GM12878 (cell line): Measurements from ENCODE around the gene CCM2. TPM values are rescaled to one million over a fixed set of nuclear protein-coding genes. Genes with fewer than 3 reads are reported as not detected.
A peak's percentile ranks its signal among the peaks of the same experiment; 100 is the strongest.

Source experiments
- ATAC-seq: fragments of 200-7000 bp; cut with Tn5 transposase; 3 replicates; pipeline ENCODE4 v1.9.1; 2020; ENCODE audit warnings: mild to moderate bottlenecking, moderate library complexity
- BruUV-seq: library from RNA; stranded (reverse); fragments of 400-500 nt; replicated peaks from 2 replicates; lab custom pipeline; 2021; lab: Mats Ljungman, UMichigan
- CTCF ChIA-PET: fragments of 300-600 bp; sonication (Branson Sonifier 250); formaldehyde crosslinking; extraction: SDS; loops from one replicate; lab custom pipeline; 2021; ENCODE audit warnings: inconsistent platforms; lab: Yijun Ruan, JAX
- POLR2A ChIA-PET: fragments of 350-600 bp; formaldehyde crosslinking; extraction: SDS; loops from one replicate; lab custom pipeline; 2021; ENCODE audit warnings: inconsistent platforms; lab: Charles Lee
- RAD21 ChIA-PET: fragments of 300-600 bp; sonication (Branson Sonifier 250); formaldehyde crosslinking; loops from one replicate; lab custom pipeline; 2023; ENCODE audit warnings: antibody characterized with exemption; ENCODE audit not compliant: unreplicated experiment; lab: Charles Lee
- SMC1A ChIA-PET: fragments of 300-600 bp; sonication (Branson Sonifier 250); formaldehyde crosslinking; loops from one replicate; lab custom pipeline; 2023; ENCODE audit not compliant: unreplicated experiment, uncharacterized antibody; lab: Charles Lee
- DNase-seq: peaks from one replicate; pipeline ENCODE4 v3.0.0-alpha.2; 2011; ENCODE audit warnings: low read depth, low spot score
- FAIRE-seq: peaks from 3 replicates; lab custom pipeline; 2011; peaks lifted over from hg19 to GRCh38; lab: Jason Lieb, UNC
- H2AFZ ChIP-seq: 2 replicates; pipeline ENCODE4 v1.6.0; 2011; ENCODE audit warnings: low read depth, low read length, control low read depth; ENCODE audit not compliant: control insufficient read depth
- H3K27ac ChIP-seq: 2 replicates; pipeline ENCODE4 v1.5.1; 2011; ENCODE audit warnings: control low read depth; ENCODE audit not compliant: control insufficient read depth, insufficient read depth
- H3K27me3 ChIP-seq, 2 experiments: replicated peaks in 1 of 2; 2 replicates each; pipeline versions ENCODE4 v1.6.0 to v1.6.1; 2011; ENCODE audit warnings: low read length in 1 of 2; ENCODE audit not compliant: control insufficient read depth in 2 of 2, insufficient read depth in 2 of 2
- H3K36me3 ChIP-seq, 2 experiments: 2 replicates each; pipeline ENCODE4 v1.5.1; 2011; ENCODE audit warnings: low read length in 1 of 2; ENCODE audit not compliant: control insufficient read depth in 2 of 2, insufficient read depth in 2 of 2
- H3K4me1 ChIP-seq: 2 replicates; pipeline ENCODE4 v1.6.1; 2011; ENCODE audit warnings: mild to moderate bottlenecking, low read length, moderate library complexity, mixed read lengths; ENCODE audit not compliant: control insufficient read depth, insufficient read depth
- H3K4me2 ChIP-seq: 2 replicates; pipeline ENCODE4 v1.6.0; 2011; ENCODE audit warnings: control low read depth; ENCODE audit not compliant: control insufficient read depth, insufficient read depth
- H3K4me3 ChIP-seq: fragments of 200-600 bp; sonication (generic); 2 replicates; pipeline ENCODE4 v1.5.1; 2016
- H3K79me2 ChIP-seq: 2 replicates; pipeline ENCODE4 v1.6.0; 2011; ENCODE audit warnings: low read length; ENCODE audit not compliant: control insufficient read depth, insufficient read depth
- H3K9ac ChIP-seq: 2 replicates; pipeline ENCODE4 v1.8.0; 2011; ENCODE audit warnings: low read length, control low read depth, mixed read lengths; ENCODE audit not compliant: control insufficient read depth, insufficient read depth
- H3K9me3 ChIP-seq: replicated peaks from 3 replicates; pipeline ENCODE4 v1.5.1; 2011; ENCODE audit warnings: mild to moderate bottlenecking, low read length; ENCODE audit not compliant: control insufficient read depth, insufficient read depth
- H4K20me1 ChIP-seq: 2 replicates; pipeline ENCODE4 v1.6.0; 2011; ENCODE audit not compliant: control insufficient read depth, insufficient read depth
- MEF2A ChIP-seq: IDR thresholded peaks from 2 replicates; pipeline ENCODE4 v1.6.1; 2011; ENCODE audit warnings: low read depth, mild to moderate bottlenecking, low read length, moderate library complexity; ENCODE audit not compliant: insufficient read depth
- MYB ChIP-seq: fragments of 150-350 bp; IDR thresholded peaks from 2 replicates; pipeline ENCODE4 v1.6.1; 2014; ENCODE audit warnings: mild to moderate bottlenecking, low read depth, low read length, borderline replicate concordance
- NFYA ChIP-seq: IDR thresholded peaks from 2 replicates; pipeline ENCODE4 v1.6.1; 2011; ENCODE audit warnings: low read depth, mild to moderate bottlenecking, low read length, improper control_type of control experiment, borderline replicate concordance
- NR2C1 ChIP-seq: fragments of 450-650 bp; IDR thresholded peaks from 2 replicates; pipeline ENCODE4 v1.6.1; 2017; ENCODE audit warnings: antibody characterized with exemption, mild to moderate bottlenecking, moderate library complexity
- POLR2A ChIP-seq: IDR thresholded peaks from 2 replicates; pipeline ENCODE4 v1.6.1; 2011; ENCODE audit warnings: low read depth, mild to moderate bottlenecking, low read length
- POLR2AphosphoS2 ChIP-seq: IDR thresholded peaks from 2 replicates; pipeline ENCODE4 v1.6.1; 2011; ENCODE audit warnings: low read depth, mild to moderate bottlenecking, low read length, improper control_type of control experiment, moderate library complexity
- SMARCA5 ChIP-seq: fragments of 450-650 bp; IDR thresholded peaks from 2 replicates; pipeline ENCODE4 v1.6.1; 2017; ENCODE audit warnings: mild to moderate bottlenecking
- TCF12 ChIP-seq: IDR thresholded peaks from 2 replicates; pipeline ENCODE4 v1.6.1; 2011; ENCODE audit warnings: low read depth, mild to moderate bottlenecking, low read length
- ZNF24 ChIP-seq: fragments of 450-650 bp; IDR thresholded peaks from 2 replicates; pipeline ENCODE4 v1.6.1; 2017; ENCODE audit warnings: antibody characterized with exemption, mild to moderate bottlenecking
- WGBS: methylation state at CpG from one replicate; pipeline ENCODE4 v1.1.6; 2016; ENCODE audit warnings: low lambda C conversion rate; ENCODE audit not compliant: insufficient replicate concordance, insufficient coverage; ENCODE audit errors: missing lambda C conversion rate; 5-methylcytosine and 5-hydroxymethylcytosine counted together
- in situ Hi-C: fragments of 300-500 bp; cut with MboI; formaldehyde crosslinking; loops from 9 replicates; pipeline ENCODE4 v1.14.3; 2018; ENCODE audit warnings: mixed read lengths
- intact Hi-C: fragments of 100-400 bp; cut with micrococcal nuclease; formaldehyde crosslinking; loops from one replicate; pipeline ENCODE4 v1.14.2; 2022; ENCODE audit not compliant: unreplicated experiment
- polyA plus RNA-seq, 11 experiments: library from polyadenylated mRNA; depleted of rRNA in 4 of 11; unstranded in 6 of 11; stranded (reverse) in 5 of 11; fragments of >200 nt; fragmentation: Nextera tagmentation in 4 of 11; fragmentation: Illumina TruSeq in 1 of 11; extraction: Ambion mirVana in 4 of 11; extraction: Trizol in 1 of 11; gene quantifications; 1 replicate in 1 of 11; 2 replicates in 10 of 11; pipeline versions ENCODE4 v1.2.1 to v1.2.3, GENCODE V29; 2011 to 2016; ENCODE audit warnings: inconsistent platforms in 2 of 11, missing spikeins in 2 of 11, low read depth in 1 of 11
- total RNA-seq, 4 experiments: library from RNA; depleted of rRNA in 3 of 4; stranded (reverse); fragments of >200 nt in 3 of 4; fragmentation: Illumina TruSeq in 1 of 4; extraction: Trizol in 1 of 4; gene quantifications; 2 replicates each; pipeline versions ENCODE4 v1.2.1 to v1.2.3, GENCODE V29; 2013 to 2021
- TF ChIP-seq, protein P1 (sequence below): IDR thresholded peaks from 2 replicates; pipeline ENCODE4 v1.6.1; 2012; ENCODE audit warnings: low read length, inconsistent platforms
- TF ChIP-seq, protein P2 (sequence below): IDR thresholded peaks from 2 replicates; pipeline ENCODE4 v1.6.1; 2011; ENCODE audit warnings: low read depth, low read length, improper control_type of control experiment, borderline replicate concordance

Gene CCM2
- total and polyA plus RNA-seq, 10 of the 15 experiments (the other 5 are each of a cell fraction or from before 2014, with no cell fraction given), result 1.00 to 82.3 (median 48.7) TPM

- DNase-seq (no peak), FAIRE-seq (no peak), ATAC-seq (peak; percentile 0)
- peaks cover 9% of the 10 kb centered on the region for H4K20me1 ChIP-seq
- peak overlapping the region; percentile 100 for H3K4me3 ChIP-seq
- no peaks in the 10 kb centered on the region for H3K27me3 ChIP-seq
- ChIA-PET SMC1A (interaction anchor here (1.0 to 16.7 kb wide), 9 partner anchors 13 to 155 kb away, joined by 3 to 303 read pairs (median 7); partner anchors contain the start of genes CCM2 and TBRG4), RAD21 (interaction anchor here (0.7 to 14.6 kb wide), 14 partner anchors 11 to 157 kb away, joined by 3 to 303 read pairs (median 4); partner anchors contain the start of gene CCM2), POLR2A (interaction anchor here (1.0 to 16.1 kb wide), 9 partner anchors 8 to 374 kb away, joined by 3 to 280 read pairs (median 8); partner anchors contain the start of genes CCM2 and OGDH), CTCF (interaction anchor here (0.9 to 5.9 kb wide), 11 partner anchors 8 to 155 kb away, joined by 3 to 48 read pairs (median 7); partner anchors contain the start of gene TBRG4)
- H3K9me3 ChIP-seq, result no peaks in the 10 kb centered on the region
- peak overlapping the region; percentile 55 for H3K9ac ChIP-seq
- peak overlapping the region; percentile 96 for H3K27ac ChIP-seq
- in situ Hi-C loops, result no loop called here
- peaks cover 25 to 27% of the 10 kb centered on the region in 2 experiments for H3K36me3 ChIP-seq
- intact Hi-C loops, result no loop called here
- H3K4me1 ChIP-seq, result peaks cover 50% of the 10 kb centered on the region
- WGBS, result 24% methylated on average over 7 of the region's 7 CpGs
- TSS peak; percentile 84 for BruUV-seq
- H3K79me2 ChIP-seq, result peaks cover 77% of the 10 kb centered on the region
- peak overlapping the region; percentile 71 for H3K4me2 ChIP-seq
- H2AFZ ChIP-seq, result no peak overlapping the region; the same call in 1 of the 2 replicates
- TF ChIP-seq NFYA (no peak), POLR2A (0 out of 2 replicates have a peak, but pooled peaks have one; percentile 9), MYB (0 out of 2 replicates have a peak, but pooled peaks have one; percentile 1), POLR2AphosphoS2 (peak; percentile 51; the same call in 1 of the 2 replicates), TCF12 (no peak), NR2C1 (no peak), SMARCA5 (peak; percentile 52; the same call in 1 of the 2 replicates), ZNF24 (no peak), MEF2A (0 out of 2 replicates have a peak, but pooled peaks have one; percentile 10)
- TF ChIP-seq, protein P1, sequence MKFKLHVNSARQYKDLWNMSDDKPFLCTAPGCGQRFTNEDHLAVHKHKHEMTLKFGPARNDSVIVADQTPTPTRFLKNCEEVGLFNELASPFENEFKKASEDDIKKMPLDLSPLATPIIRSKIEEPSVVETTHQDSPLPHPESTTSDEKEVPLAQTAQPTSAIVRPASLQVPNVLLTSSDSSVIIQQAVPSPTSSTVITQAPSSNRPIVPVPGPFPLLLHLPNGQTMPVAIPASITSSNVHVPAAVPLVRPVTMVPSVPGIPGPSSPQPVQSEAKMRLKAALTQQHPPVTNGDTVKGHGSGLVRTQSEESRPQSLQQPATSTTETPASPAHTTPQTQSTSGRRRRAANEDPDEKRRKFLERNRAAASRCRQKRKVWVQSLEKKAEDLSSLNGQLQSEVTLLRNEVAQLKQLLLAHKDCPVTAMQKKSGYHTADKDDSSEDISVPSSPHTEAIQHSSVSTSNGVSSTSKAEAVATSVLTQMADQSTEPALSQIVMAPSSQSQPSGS, result no peak
- TF ChIP-seq, protein P2, sequence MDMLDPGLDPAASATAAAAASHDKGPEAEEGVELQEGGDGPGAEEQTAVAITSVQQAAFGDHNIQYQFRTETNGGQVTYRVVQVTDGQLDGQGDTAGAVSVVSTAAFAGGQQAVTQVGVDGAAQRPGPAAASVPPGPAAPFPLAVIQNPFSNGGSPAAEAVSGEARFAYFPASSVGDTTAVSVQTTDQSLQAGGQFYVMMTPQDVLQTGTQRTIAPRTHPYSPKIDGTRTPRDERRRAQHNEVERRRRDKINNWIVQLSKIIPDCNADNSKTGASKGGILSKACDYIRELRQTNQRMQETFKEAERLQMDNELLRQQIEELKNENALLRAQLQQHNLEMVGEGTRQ, result no peak
Measured at GRCh38 chr7:44981035-44981706, 18.8 kb upstream of the CCM2 start.
